ENCODE measurements around the gene RNF181. TPM values are rescaled to one million over a fixed set of nuclear protein-coding genes. Genes with fewer than 3 reads are reported as not detected.
"Not testable (repeated sequence)": the region's sequence is repeated elsewhere in the genome, so short reads cannot be mapped to it uniquely, and the experiment has no call there.

Gene RNF181
- total and polyA plus RNA-seq, 2 of the 8 experiments (the other 6 are each of a cell fraction or from before 2014, with no cell fraction given) = 97.2 to 514 TPM

DNA sequence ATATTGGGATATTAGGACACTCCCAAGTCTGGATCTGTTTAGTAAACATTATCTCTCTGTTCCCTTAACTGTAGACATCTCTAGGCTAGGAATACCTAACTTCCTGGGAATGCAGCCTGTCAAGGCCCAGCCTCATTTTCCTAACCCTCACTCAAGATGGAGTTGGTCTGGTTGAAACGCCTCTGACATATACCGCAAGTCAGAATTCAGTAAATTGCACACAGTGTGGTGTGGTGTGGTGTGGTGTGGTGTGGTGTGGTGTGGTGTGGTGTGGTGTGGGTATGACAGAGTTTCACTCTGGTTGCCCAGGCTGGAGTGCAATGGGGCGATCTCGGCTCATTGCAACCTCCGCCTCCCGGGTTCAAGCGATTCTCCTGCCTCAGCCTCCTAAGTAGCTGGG, 19.2 kb downstream of the RNF181 start:
- DNase-seq (ENCODE audit: low read depth in 1 of 2, low spot score in 2 of 2); H2BK15ac ChIP-seq (ENCODE audit: low read length); H3K27ac ChIP-seq (ENCODE audit: low read depth, low read length); H3K4me1 ChIP-seq (replicated peaks in 1 of 4; ENCODE audit: control insufficient read depth in 3 of 4, insufficient read depth in 4 of 4, low read length in 3 of 4); H2BK120ac ChIP-seq (replicated peaks; ENCODE audit: low read depth, low read length); H2BK5ac ChIP-seq (ENCODE audit: low read depth, low read length); H3K4me3 ChIP-seq (ENCODE audit: extremely low read depth in 1 of 4, insufficient read depth in 2 of 4, low read depth in 3 of 4, low read length in 4 of 4); H4K5ac ChIP-seq (ENCODE audit: insufficient read length, low read depth, low read length); H2BK20ac ChIP-seq (ENCODE audit: low read length); H3K56ac ChIP-seq (replicated peaks; ENCODE audit: insufficient read length, low read depth, low read length); H3K4ac ChIP-seq (replicated peaks; ENCODE audit: insufficient read length, low read depth, low read length); H4K91ac ChIP-seq (replicated peaks; ENCODE audit: insufficient read length, low read length); H4K8ac ChIP-seq (ENCODE audit: extremely low read depth, insufficient read depth, low read length); H3K18ac ChIP-seq (ENCODE audit: extremely low read depth, low read length); H3K9me3 ChIP-seq (ENCODE audit: insufficient read depth in 2 of 2, low read depth in 1 of 2, low read length in 1 of 2); H2BK12ac ChIP-seq (ENCODE audit: low read depth, low read length); H3K23me2 ChIP-seq (ENCODE audit: low read depth, low read length); FAIRE-seq; H3K23ac ChIP-seq (ENCODE audit: insufficient read length); H3K4me2 ChIP-seq (ENCODE audit: insufficient read depth in 1 of 2, low read depth in 2 of 2, low read length in 2 of 2); H3K9ac ChIP-seq (replicated peaks in 1 of 4; ENCODE audit: extremely low read depth in 1 of 4, low read depth in 3 of 4, low read length in 3 of 4); H2AFZ ChIP-seq (ENCODE audit: low read length); H3K14ac ChIP-seq (ENCODE audit: insufficient read length); H2AK5ac ChIP-seq (ENCODE audit: low read depth, low read length); H3K79me1 ChIP-seq (ENCODE audit: low read depth, low read length); H3K27me3 ChIP-seq (replicated peaks in 1 of 4; ENCODE audit: control insufficient read depth in 3 of 4, extremely low read depth in 1 of 4, insufficient read depth in 3 of 4, low read length in 3 of 4): not testable (repeated sequence)
- H3K36me3 ChIP-seq (ENCODE audit: control insufficient read depth in 2 of 4, insufficient read depth in 4 of 4, low read length in 3 of 4) = peaks cover 0 to 16% (median 5%) of the 10 kb centered on the region in 4 experiments; a peak in 5 of 8 replicates
- peaks cover 11 to 40% of the 10 kb centered on the region in 2 experiments for H3K79me2 ChIP-seq (ENCODE audit: control insufficient read depth in 1 of 2, insufficient read depth in 2 of 2, low read length in 2 of 2)
- H4K20me1 ChIP-seq (replicated peaks in 1 of 2; ENCODE audit: control insufficient read depth in 1 of 2, insufficient read depth in 2 of 2, low read length in 2 of 2) = peaks cover 0 to 11% of the 10 kb centered on the region in 2 experiments
- POLR2A ChIA-PET (ENCODE audit: partially characterized antibody) = interaction anchor here (0.9 to 7.9 kb wide), 9 partner anchors 12 to 201 kb away, joined by 3 to 95 read pairs (median 5); partner anchors contain the start of genes MAT2A and TMEM150A
- WGBS, 2 experiments (ENCODE audit: extremely low coverage in 1 of 2, insufficient coverage in 1 of 2, insufficient read length in 1 of 2, insufficient replicate concordance in 2 of 2, low coverage in 1 of 2, low lambda C conversion rate in 2 of 2, missing lambda C conversion rate in 1 of 2) = 95% methylated on average over 7 of the region's 7 CpGs; no CpG with 5 or more reads in 1 of the 2 experiments
- CTCF ChIA-PET (ENCODE audit: partially characterized antibody) = interaction anchor here (1.9 kb wide), 1 partner anchor 23 kb away, joined by 7 read pairs; no protein-coding TSS in a partner anchor

All from H1 (cell line).